GM13977 (cell line): ENCODE data around the gene EXOC4.

ENCODE experiments used
- DNase-seq: peaks from one replicate; pipeline ENCODE4 v3.0.0; 2012; ENCODE audit warnings: low spot score
- CTCF ChIP-seq: IDR thresholded peaks from 2 replicates; pipeline ENCODE4 v1.5.1; 2012; ENCODE audit warnings: mild to moderate bottlenecking, control low read depth; ENCODE audit not compliant: insufficient read depth; ENCODE audit errors: extremely low read depth, missing control alignments
- in situ Hi-C: fragments of 300-500 bp; cut with MboI; formaldehyde crosslinking; loops from one replicate; pipeline ENCODE4 v1.12.0; 2022; ENCODE audit warnings: low sequenced_read_pairs, low pct_unique_long_range_greater_than_20kb, mixed read lengths, inconsistent platforms; ENCODE audit not compliant: unreplicated experiment

The EXOC4 gene

GRCh38 chr7:133288970-133289369, 36.1 kb downstream of the EXOC4 start:
- in situ Hi-C loops = no loop called here
- no peak for TF ChIP-seq CTCF
- no peak for DNase-seq

- DNase-seq = no peak
- TF ChIP-seq CTCF = no peak
- in situ Hi-C loops = no loop called here
These were observed 37.2 kb downstream of the EXOC4 start for GRCh38 chr7:133290041-133290440.

- no peak for DNase-seq
- in situ Hi-C loops = no loop called here
- TF ChIP-seq CTCF = no peak
These were observed 37.9 kb downstream of the EXOC4 start for GRCh38 chr7:133290676-133291333.

DNA sequence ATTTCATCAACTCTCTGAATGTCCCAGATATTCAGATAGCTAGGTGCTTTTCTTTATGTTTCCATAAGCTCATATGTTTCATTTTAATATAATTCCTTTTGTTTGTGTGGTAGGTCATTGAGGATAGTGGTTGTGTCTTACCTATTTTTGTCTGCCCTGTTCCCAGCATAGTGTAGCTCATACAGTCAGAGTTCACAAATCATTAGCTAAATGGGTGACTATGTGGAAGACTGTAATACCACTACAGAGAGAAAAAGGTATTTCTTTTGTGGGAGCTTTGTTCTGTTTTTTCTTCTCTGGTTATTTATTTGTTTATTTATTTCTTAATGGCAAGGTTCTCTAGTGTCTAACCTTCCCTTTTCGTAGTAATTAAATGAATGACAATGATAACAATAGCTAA, 39.8 kb downstream of the EXOC4 start:
- in situ Hi-C loops = no loop called here
- TF ChIP-seq CTCF = no peak
- no peak for DNase-seq

- no peak for TF ChIP-seq CTCF
- in situ Hi-C loops = no loop called here
- DNase-seq = no peak
These were observed 40.7 kb downstream of the EXOC4 start for GRCh38 chr7:133293384-133294160.

DNA sequence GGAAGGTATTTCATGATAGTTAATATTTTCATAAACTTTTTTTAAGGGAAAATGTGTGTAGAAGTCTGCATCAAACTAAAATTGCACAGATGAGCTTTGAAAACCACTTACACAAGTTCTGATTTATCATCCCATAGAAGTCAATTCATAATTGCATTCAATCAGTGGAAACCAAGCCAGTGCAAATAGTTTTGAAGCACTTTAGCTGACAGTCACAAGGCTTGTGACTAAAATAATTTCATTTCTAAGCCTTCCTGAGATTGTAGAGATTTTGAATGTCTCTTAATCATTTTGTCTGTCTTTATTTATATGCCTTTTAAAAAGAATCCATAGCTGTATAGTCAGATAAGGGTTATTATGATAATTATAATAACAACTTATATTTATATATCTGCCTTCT, 41.4 kb downstream of the EXOC4 start:
- in situ Hi-C loops = no loop called here
- no peak for DNase-seq

More for the DNA sequence above, 41.4 kb downstream of the EXOC4 start:
- no peak for TF ChIP-seq CTCF
